HepG2 (cell line): ENCODE measurements around the gene THSD1. TPM values are rescaled to one million over a fixed set of nuclear protein-coding genes. Genes with fewer than 3 reads are reported as not detected.

Experiments
- CEBPG ChIP-seq: IDR thresholded peaks from 2 replicates; pipeline ENCODE4 v1.6.1; 2016
- DMAP1 ChIP-seq: IDR thresholded peaks from 2 replicates; pipeline ENCODE4 v1.6.1; 2016
- FOXP4 ChIP-seq: sonication (generic); formaldehyde crosslinking; IDR thresholded peaks from 2 replicates; pipeline ENCODE4 v1.4.0; 2020; ENCODE audit warnings: missing genetic modification reagents
- GABPB1 ChIP-seq: IDR thresholded peaks from 2 replicates; pipeline ENCODE4 v1.6.1; 2016; ENCODE audit warnings: mild to moderate bottlenecking, missing genetic modification reagents, moderate library complexity, missing compliant biosample characterization
- HDAC2 ChIP-seq: sonication (generic); formaldehyde crosslinking; IDR thresholded peaks from 2 replicates; pipeline ENCODE4 v1.4.0; 2020; ENCODE audit warnings: missing genetic modification reagents
- HMG20B ChIP-seq: conservative IDR thresholded peaks from 2 replicates; pipeline ENCODE4 v1.6.1; 2016; ENCODE audit warnings: missing genetic modification reagents, missing compliant biosample characterization
- HNF1A ChIP-seq, 2 experiments: sonication (generic) in 1 of 2; formaldehyde crosslinking in 1 of 2; IDR thresholded peaks; 2 replicates each; pipeline versions ENCODE4 v1.4.0 to v1.6.1; 2016 to 2020; ENCODE audit warnings: borderline replicate concordance in 1 of 2, low read depth in 1 of 2, mild to moderate bottlenecking in 1 of 2, missing genetic modification reagents in 1 of 2
- MEIS2 ChIP-seq: sonication (generic); formaldehyde crosslinking; IDR thresholded peaks from 2 replicates; pipeline ENCODE4 v1.9.0; 2021; ENCODE audit warnings: mild to moderate bottlenecking, missing genetic modification reagents
- MYNN ChIP-seq: sonication (generic); formaldehyde crosslinking; IDR thresholded peaks from 2 replicates; pipeline ENCODE4 v1.4.0; 2020; ENCODE audit warnings: mild to moderate bottlenecking, low read depth, missing genetic modification reagents
- NCOA5 ChIP-seq: sonication (generic); formaldehyde crosslinking; IDR thresholded peaks from 2 replicates; pipeline ENCODE4 v1.4.0; 2020; ENCODE audit warnings: missing genetic modification reagents
- ONECUT2 ChIP-seq: sonication (generic); formaldehyde crosslinking; IDR thresholded peaks from 2 replicates; pipeline ENCODE4 v1.4.0; 2020; ENCODE audit warnings: missing genetic modification reagents
- POLR2AphosphoS5 ChIP-seq: IDR thresholded peaks from 2 replicates; pipeline ENCODE4 v1.6.1; 2012; ENCODE audit warnings: low read depth, low read length
- TCF12 ChIP-seq, 2 experiments: fragments of 450-650 bp in 1 of 2; sonication (generic) in 1 of 2; formaldehyde crosslinking in 1 of 2; IDR thresholded peaks; 2 replicates each; pipeline versions ENCODE4 v1.6.1 to v1.8.0; 2017 to 2022; ENCODE audit warnings: antibody characterized with exemption in 1 of 2, mild to moderate bottlenecking in 1 of 2, missing genetic modification reagents in 1 of 2, moderate library complexity in 1 of 2
- TSC22D2 ChIP-seq: sonication (generic); formaldehyde crosslinking; IDR thresholded peaks from 2 replicates; pipeline ENCODE4 v1.5.1; 2020; ENCODE audit warnings: missing genetic modification reagents, mild to moderate bottlenecking, borderline replicate concordance
- YY1 ChIP-seq: IDR thresholded peaks from 2 replicates; pipeline ENCODE4 v1.6.1; 2011; ENCODE audit warnings: low read length, low read depth, moderate library complexity, mild to moderate bottlenecking; ENCODE audit not compliant: insufficient read depth, insufficient replicate concordance
- ZFP36L1 ChIP-seq: sonication (generic); formaldehyde crosslinking; IDR thresholded peaks from 2 replicates; pipeline ENCODE4 v1.8.0; 2022; ENCODE audit warnings: mild to moderate bottlenecking, missing genetic modification reagents, moderate library complexity
- ZNF121 ChIP-seq: sonication (generic); formaldehyde crosslinking; IDR thresholded peaks from 2 replicates; pipeline ENCODE4 v1.5.0; 2020; ENCODE audit warnings: mild to moderate bottlenecking, missing genetic modification reagents
- ZNF160 ChIP-seq: sonication (generic); formaldehyde crosslinking; IDR thresholded peaks from 2 replicates; pipeline ENCODE4 v1.8.0; 2022; ENCODE audit warnings: mild to moderate bottlenecking, inconsistent platforms, missing genetic modification reagents
- ZNF235 ChIP-seq: sonication (generic); formaldehyde crosslinking; IDR thresholded peaks from 2 replicates; pipeline ENCODE4 v1.8.1; 2023; ENCODE audit warnings: mild to moderate bottlenecking, missing genetic modification reagents, borderline replicate concordance
- ZNF292 ChIP-seq: sonication (generic); formaldehyde crosslinking; IDR thresholded peaks from 2 replicates; pipeline ENCODE4 v1.8.1; 2022; ENCODE audit warnings: mild to moderate bottlenecking, low read depth, missing genetic modification reagents, borderline replicate concordance
- ZNF3 ChIP-seq: IDR thresholded peaks from 2 replicates; pipeline ENCODE4 v1.7.0; 2017; ENCODE audit warnings: inconsistent platforms
- ZNF589 ChIP-seq: sonication (generic); formaldehyde crosslinking; conservative IDR thresholded peaks from 2 replicates; pipeline ENCODE4 v1.8.0; 2022; ENCODE audit warnings: mild to moderate bottlenecking, moderate library complexity, missing genetic modification reagents
- ZNF788 ChIP-seq: sonication (generic); formaldehyde crosslinking; IDR thresholded peaks from 2 replicates; pipeline ENCODE4 v1.5.0; 2020; ENCODE audit warnings: mild to moderate bottlenecking, missing genetic modification reagents, borderline replicate concordance
- polyA plus RNA-seq, 8 experiments: library from polyadenylated mRNA; depleted of rRNA in 3 of 8; stranded (reverse) in 7 of 8; unstranded in 1 of 8; fragments of >200 nt; fragmentation: Illumina TruSeq in 4 of 8; extraction: Trizol in 4 of 8; gene quantifications; 2 replicates each; pipeline versions ENCODE4 v1.2.1 to v1.2.3, GENCODE V29; 2011 to 2016; ENCODE audit warnings: low read depth in 4 of 8, missing spikeins in 1 of 8, mixed read lengths in 1 of 8; ENCODE audit not compliant: insufficient read depth in 1 of 8
- total RNA-seq, 5 experiments: library from RNA; depleted of rRNA; stranded (reverse); fragments of >200 nt; fragmentation: Illumina TruSeq; extraction: Trizol; gene quantifications; 2 replicates each; pipeline ENCODE4 v1.2.3, GENCODE V29; 2016; ENCODE audit warnings: low read depth in 1 of 5

The THSD1 gene
- total and polyA plus RNA-seq, 2 of the 13 experiments (the other 11 are each of a cell fraction or from before 2014, with no cell fraction given) = 0.11 to 0.15 TPM

GRCh38 chr13:52455677-52456041, 49.7 kb upstream of the THSD1 start (continued):
- TF ChIP-seq TSC22D2 (CRISPR knock-in tag) (no peak; the same call in 1 of the 2 replicates), POLR2AphosphoS5 (peak; percentile 57; the same call in 1 of the 2 replicates), TCF12 (IDR thresholded peaks at IDR 0.05) (no peak), TCF12 (CRISPR knock-in tag; IDR thresholded peaks at IDR 0.05) (peak; percentile 19; the same call in 1 of the 2 replicates), ZNF121 (CRISPR knock-in tag) (no peak), ZFP36L1 (CRISPR knock-in tag) (no peak), DMAP1 (CRISPR knock-in tag) (no peak; the same call in 1 of the 2 replicates), GABPB1 (no peak; the same call in 1 of the 2 replicates), MEIS2 (CRISPR knock-in tag) (0 out of 2 replicates have a peak, but pooled peaks have one; percentile 21), ONECUT2 (CRISPR knock-in tag) (no peak), ZNF160 (CRISPR knock-in tag) (no peak; the same call in 1 of the 2 replicates), ZNF235 (CRISPR knock-in tag) (peak; percentile 24; the same call in 1 of the 2 replicates), HDAC2 (CRISPR knock-in tag) (no peak; the same call in 1 of the 2 replicates), ZNF788 (CRISPR knock-in tag) (no peak), NCOA5 (CRISPR knock-in tag) (no peak), MYNN (CRISPR knock-in tag) (no peak), HMG20B (CRISPR knock-in tag) (no peak), ZNF292 (CRISPR knock-in tag) (no peak), FOXP4 (CRISPR knock-in tag) (no peak), CEBPG (CRISPR knock-in tag) (no peak), YY1 (no peak), HNF1A (IDR thresholded peaks at IDR 0.05; ENCODE audit: low read depth) (no peak), HNF1A (CRISPR knock-in tag; IDR thresholded peaks at IDR 0.05; ENCODE audit: borderline replicate concordance) (no peak), ZNF3 (CRISPR knock-in tag) (no peak), ZNF589 (CRISPR knock-in tag) (no peak)
